Keratinocyte (primary cell): ENCODE data around the gene SIK2. TPM values are rescaled to one million over a fixed set of nuclear protein-coding genes. Genes with fewer than 3 reads are reported as not detected.

Experiments used
- DNase-seq: peaks from one replicate; pipeline ENCODE4 v3.0.0-alpha.2; 2011; ENCODE audit warnings: low read depth, missing footprints, low spot score
- FAIRE-seq: peaks from 2 replicates; lab custom pipeline; 2011; peaks lifted over from hg19 to GRCh38; lab: Jason Lieb, UNC
- H2AFZ ChIP-seq: 2 replicates; pipeline ENCODE4 v1.6.0; 2012; ENCODE audit warnings: low read length, control low read depth, inconsistent platforms; ENCODE audit not compliant: control insufficient read depth
- H3K27ac ChIP-seq: 2 replicates; pipeline ENCODE4 v1.5.1; 2011; ENCODE audit warnings: low read length; ENCODE audit not compliant: control insufficient read depth, insufficient read depth
- H3K27me3 ChIP-seq: 3 replicates; pipeline ENCODE4 v1.6.0; 2011; ENCODE audit warnings: low read length; ENCODE audit not compliant: control insufficient read depth, insufficient read depth; ENCODE audit errors: extremely low read depth
- H3K36me3 ChIP-seq, 2 experiments: 2 replicates in 1 of 2; 3 replicates in 1 of 2; pipeline ENCODE4 v1.5.1; 2011; ENCODE audit warnings: low read length in 2 of 2, mild to moderate bottlenecking in 1 of 2; ENCODE audit not compliant: control insufficient read depth in 2 of 2, insufficient read depth in 2 of 2; ENCODE audit errors: extremely low read depth in 1 of 2
- H3K4me1 ChIP-seq: 3 replicates; pipeline ENCODE4 v1.5.1; 2011; ENCODE audit warnings: low read length; ENCODE audit not compliant: control insufficient read depth, insufficient read depth; ENCODE audit errors: extremely low read depth
- H3K4me2 ChIP-seq: 3 replicates; pipeline ENCODE4 v1.6.0; 2011; ENCODE audit warnings: low read depth, low read length; ENCODE audit not compliant: control insufficient read depth, insufficient read depth; ENCODE audit errors: extremely low read depth
- H3K4me3 ChIP-seq, 3 experiments: fragments of 200-600 bp in 1 of 3; sonication (generic) in 1 of 3; 2 replicates in 2 of 3; 3 replicates in 1 of 3; pipeline ENCODE4 v1.5.1; 2011 to 2016; ENCODE audit warnings: low read length in 3 of 3, mild to moderate bottlenecking in 3 of 3, control low read depth in 2 of 3, inconsistent platforms in 1 of 3, low read depth in 1 of 3, mixed read lengths in 1 of 3, mixed run types in 1 of 3, moderate library complexity in 1 of 3; ENCODE audit not compliant: control insufficient read depth in 2 of 3, insufficient read depth in 2 of 3; ENCODE audit errors: extremely low read depth in 1 of 3
- H3K79me2 ChIP-seq: 2 replicates; pipeline ENCODE4 v1.6.0; 2012; ENCODE audit warnings: low read length; ENCODE audit not compliant: control insufficient read depth, insufficient read depth
- H3K9ac ChIP-seq: 3 replicates; pipeline ENCODE4 v1.6.0; 2011; ENCODE audit warnings: low read length; ENCODE audit not compliant: control insufficient read depth, insufficient read depth; ENCODE audit errors: extremely low read depth
- H3K9me1 ChIP-seq: 3 replicates; pipeline ENCODE4 v1.6.0; 2011; ENCODE audit warnings: low read length; ENCODE audit not compliant: control insufficient read depth, insufficient read depth; ENCODE audit errors: extremely low read depth
- H3K9me3 ChIP-seq: 2 replicates; pipeline ENCODE4 v1.5.1; 2012; ENCODE audit warnings: low read depth, low read length; ENCODE audit not compliant: control insufficient read depth
- H4K20me1 ChIP-seq: 3 replicates; pipeline ENCODE4 v1.6.0; 2011; ENCODE audit warnings: low read length; ENCODE audit not compliant: control insufficient read depth, insufficient read depth; ENCODE audit errors: extremely low read depth
- CTCF ChIP-seq, 3 experiments: IDR thresholded peaks in 1 of 3; conservative IDR thresholded peaks in 1 of 3; optimal IDR thresholded peaks in 1 of 3; 2 replicates in 2 of 3; 3 replicates in 1 of 3; pipeline versions ENCODE3 to v1.5.1; 2011; ENCODE audit warnings: low read length in 3 of 3, mild to moderate bottlenecking in 3 of 3, moderate library complexity in 2 of 3, control low read depth in 1 of 3, inconsistent platforms in 1 of 3; ENCODE audit not compliant: insufficient read depth in 2 of 3; ENCODE audit errors: extremely low read depth in 1 of 3
- EZH2 ChIP-seq: IDR thresholded peaks from one replicate; pipeline ENCODE4 v1.6.1; 2012; ENCODE audit warnings: inconsistent platforms, mild to moderate bottlenecking, low read length, moderate library complexity
- dilution Hi-C: fragments of 300-500 bp; cut with MboI; formaldehyde crosslinking; loops from one replicate; pipeline ENCODE4 v1.7.0; 2020; ENCODE audit warnings: low sequenced_read_pairs; ENCODE audit not compliant: extremely low pct_ligation_motif_present
- polyA plus RNA-seq, 5 experiments: library from polyadenylated mRNA; depleted of rRNA in 3 of 5; stranded (reverse) in 3 of 5; stranded (forward) in 1 of 5; unstranded in 1 of 5; fragments of >200 nt; gene quantifications; 1 replicate in 1 of 5; 2 replicates in 3 of 5; 3 replicates in 1 of 5; pipeline versions ENCODE4 v1.2.1 to v1.2.3, GENCODE V29; 2011 to 2012; ENCODE audit warnings: missing spikeins in 2 of 5, low read depth in 1 of 5, low replicate concordance in 1 of 5

Gene SIK2
- polyA plus RNA-seq, 1 donor (not counting 4 experiments of a cell fraction or from before 2014, with no cell fraction given): 10.0 TPM

DNA sequence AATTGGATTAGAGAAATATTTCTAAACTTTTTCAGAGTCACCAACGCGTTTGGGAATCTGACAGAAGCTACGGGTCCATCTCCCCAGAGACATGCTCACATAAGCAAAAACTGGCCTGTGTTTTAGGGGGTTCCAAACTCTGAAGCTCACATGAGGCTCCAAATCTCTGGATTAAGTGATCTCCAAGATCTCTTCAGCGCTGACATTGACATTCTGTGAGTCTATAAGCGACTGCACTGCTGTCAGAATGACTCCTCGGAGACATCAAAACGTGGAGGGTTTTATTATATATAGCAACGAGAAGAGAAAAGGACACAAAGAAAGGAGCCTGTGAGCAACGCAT lies 642 bp upstream of the SIK2 start:
- Histone ChIP-seq H3K4me3 (peak overlapping the region; percentile 60 to 72 (median 64)), H3K9me3 (no peaks in the 10 kb centered on the region), H3K9me1 (no peaks in the 10 kb centered on the region), H3K36me3 (no peaks in the 10 kb centered on the region), H3K27me3 (no peaks in the 10 kb centered on the region), H3K4me1 (peaks cover 20% of the 10 kb centered on the region), H3K27ac (peak overlapping the region; percentile 49), H2AFZ (peak overlapping the region; percentile 88), H3K9ac (peak overlapping the region; percentile 41), H3K79me2 (peaks cover 38% of the 10 kb centered on the region), H3K4me2 (peak overlapping the region; percentile 90), H4K20me1 (no peaks in the 10 kb centered on the region)
- dilution Hi-C loops: no loop called here
- FAIRE-seq: no peak
- no peak for DNase-seq
- no peak for TF ChIP-seq CTCF (optimal IDR thresholded peaks at IDR 0.05 in 1 of 3, IDR thresholded peaks at IDR 0.05 in 1 of 3, conservative IDR thresholded peaks at IDR 0.05 in 1 of 3; ENCODE audit: extremely low read depth in 1 of 3, insufficient read depth in 2 of 3, low read length in 3 of 3)

- H3K27me3 ChIP-seq: no peaks in the 10 kb centered on the region
- H3K4me1 ChIP-seq: peaks cover 20% of the 10 kb centered on the region
- no peak for TF ChIP-seq CTCF (optimal IDR thresholded peaks at IDR 0.05 in 1 of 3, IDR thresholded peaks at IDR 0.05 in 1 of 3, conservative IDR thresholded peaks at IDR 0.05 in 1 of 3; ENCODE audit: extremely low read depth in 1 of 3, insufficient read depth in 2 of 3, low read length in 3 of 3)
- no peak for TF ChIP-seq EZH2
- no peaks in the 10 kb centered on the region for H3K36me3 ChIP-seq
- no peaks in the 10 kb centered on the region for H3K9me1 ChIP-seq
- H3K79me2 ChIP-seq: peaks cover 51% of the 10 kb centered on the region
- dilution Hi-C loops: no loop called here
- H3K4me2 ChIP-seq: peak overlapping the region; percentile 83
- H2AFZ ChIP-seq: peak overlapping the region; percentile 74
- H3K9me3 ChIP-seq: no peaks in the 10 kb centered on the region
- FAIRE-seq: peak; percentile 20
- no peaks in the 10 kb centered on the region for H4K20me1 ChIP-seq
- peak overlapping the region; percentile 92 for H3K27ac ChIP-seq
- peak overlapping the region; percentile 72 to 92 (median 87) for H3K4me3 ChIP-seq
- DNase-seq: no peak
- H3K9ac ChIP-seq: peak overlapping the region; percentile 95
These were observed 789 bp downstream of the SIK2 start for GRCh38 chr11:111602865-111603610.
